Uterine smooth muscle cell (primary cell): ENCODE measurements around the gene SSX3. TPM values are rescaled to one million over a fixed set of nuclear protein-coding genes. Genes with fewer than 3 reads are reported as not detected.

Source experiments
- total RNA-seq: library from RNA; depleted of rRNA; stranded (reverse); fragments of >200 nt; gene quantifications from 2 replicates; pipeline ENCODE4 v1.2.3, GENCODE V29; 2014

The SSX3 gene, protein sequence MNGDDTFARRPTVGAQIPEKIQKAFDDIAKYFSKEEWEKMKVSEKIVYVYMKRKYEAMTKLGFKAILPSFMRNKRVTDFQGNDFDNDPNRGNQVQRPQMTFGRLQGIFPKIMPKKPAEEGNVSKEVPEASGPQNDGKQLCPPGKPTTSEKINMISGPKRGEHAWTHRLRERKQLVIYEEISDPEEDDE
- total RNA-seq: not detected in 2 replicates

DNA sequence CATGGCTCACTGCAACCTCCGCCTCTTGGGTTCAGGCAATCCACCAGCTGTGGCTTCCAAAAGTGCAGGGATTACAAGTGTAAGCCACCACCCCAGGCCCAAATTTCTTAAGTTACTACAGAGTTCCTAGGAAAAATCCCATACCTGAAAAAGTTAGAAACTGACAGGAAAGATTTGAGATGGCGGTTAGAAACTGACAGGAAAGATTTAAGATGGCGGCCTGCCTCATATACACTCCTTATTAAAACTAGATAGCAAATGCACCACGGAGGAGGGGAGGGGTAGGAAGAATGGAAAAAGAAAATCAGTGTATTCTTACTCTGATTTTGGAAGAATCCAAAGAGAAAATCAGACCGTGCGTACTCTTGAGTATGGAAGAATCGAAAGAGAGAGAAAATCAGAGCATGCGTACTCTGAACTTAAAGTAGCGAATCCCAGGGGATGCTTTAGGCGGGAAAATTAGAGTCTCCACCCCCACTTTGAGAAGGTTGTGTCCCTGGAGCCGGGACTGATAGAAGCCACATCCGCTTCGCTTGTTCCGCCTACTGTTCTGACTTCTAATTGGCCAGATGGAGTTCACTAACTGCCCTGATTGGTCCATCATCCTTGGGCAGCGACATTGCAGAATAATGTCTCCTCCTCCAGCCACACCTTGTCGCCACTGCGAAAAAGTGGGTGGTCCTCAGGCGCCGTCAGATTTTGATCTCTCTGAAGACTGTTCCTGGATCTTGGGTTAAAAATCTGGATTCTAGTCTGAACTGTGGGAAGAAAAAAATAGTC, at the start of gene SSX3:
Gene SSX3, minus strand, starts transcription at position 389 of the 780 bp plus-strand sequence. CDS start 1,454 bp downstream, outside the sequence.

DNA sequence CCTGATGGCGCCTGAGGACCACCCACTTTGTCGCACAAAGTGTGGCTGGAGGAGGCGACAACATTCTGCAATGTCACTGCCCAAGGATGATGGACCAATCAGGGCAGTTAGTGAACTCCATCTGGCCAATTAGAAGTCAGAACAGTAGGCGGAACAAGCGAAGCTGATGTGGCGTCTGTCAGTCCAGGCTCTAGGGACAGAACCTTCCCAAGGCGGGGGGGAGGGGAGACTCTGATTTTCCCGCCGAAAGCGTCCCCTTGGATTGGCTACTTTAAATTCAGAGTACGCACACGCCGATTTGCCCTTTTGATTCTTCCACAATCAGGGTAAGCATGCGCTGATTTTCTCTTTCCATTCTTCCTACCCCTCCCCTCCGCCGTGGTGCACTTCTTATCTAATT, 26.7 kb upstream of the SSX3 start, which contains the start of gene SSX4:
Gene SSX4, plus strand, starts transcription at position 301 of the 400 bp plus-strand sequence. CDS start 515 bp downstream, outside the sequence.

Other genes starting within 250 kb of the SSX3 start
- not detected in 2 replicates for gene SPACA5B, start 226.1 kb downstream of the SSX3 start, total RNA-seq
- not detected in 2 replicates for gene SSX5, start 159.9 kb downstream of the SSX3 start, total RNA-seq
- not detected in 2 replicates for gene SSX1, start 101.3 kb downstream of the SSX3 start, total RNA-seq
- not detected in 2 replicates for gene SSX4, start 26.8 kb upstream of the SSX3 start, total RNA-seq
- not detected in 2 replicates for gene SSX4B, start 55.3 kb upstream of the SSX3 start, total RNA-seq
- gene SLC38A5, start 113.6 kb upstream of the SSX3 start, total RNA-seq: 39.9 and 60.2 TPM in 2 replicates
- 44.5 and 62.0 TPM in 2 replicates for gene FTSJ1, start 119.5 kb upstream of the SSX3 start, total RNA-seq
- gene PORCN, start 152.3 kb upstream of the SSX3 start, total RNA-seq: 4.3 and 5.2 TPM in 2 replicates
- gene EBP, start 165.1 kb upstream of the SSX3 start, total RNA-seq: 125 and 167 TPM in 2 replicates
- 3.9 and 6.3 TPM in 2 replicates for gene TBC1D25, start 183.0 kb upstream of the SSX3 start, total RNA-seq
- gene RBM3, start 217.8 kb upstream of the SSX3 start, total RNA-seq: 133 and 321 TPM in 2 replicates
- 87.4 and 109 TPM in 2 replicates for gene WDR13, start 240.8 kb upstream of the SSX3 start, total RNA-seq